Calu3 (cell line): ENCODE data around the gene SEMA4C. TPM values are rescaled to one million over a fixed set of nuclear protein-coding genes. Genes with fewer than 3 reads are reported as not detected.
"Not testable (repeated sequence)": the region's sequence is repeated elsewhere in the genome, so short reads cannot be mapped to it uniquely, and the experiment has no call there.

Experiments
- BruUV-seq: library from RNA; stranded (reverse); fragments of 400-500 nt; replicated peaks from 2 replicates; lab custom pipeline; 2021; lab: Mats Ljungman, UMichigan
- CTCF ChIA-PET: fragments of 300-600 bp; sonication (Branson Sonifier 250); formaldehyde crosslinking; loops from one replicate; lab custom pipeline; 2022; ENCODE audit warnings: antibody characterized with exemption; lab: Charles Lee
- DNase-seq: peaks from one replicate; pipeline ENCODE4 v3.0.0; 2022
- H3K27ac Mint-ChIP-seq: one replicate; pipeline ENCODE4 v1.8.0; 2022; ENCODE audit warnings: mixed read lengths; ENCODE audit not compliant: unreplicated experiment
- H3K27me3 Mint-ChIP-seq: one replicate; pipeline ENCODE4 v1.8.0; 2022; ENCODE audit warnings: mixed read lengths; ENCODE audit not compliant: unreplicated experiment
- H3K36me3 Mint-ChIP-seq: one replicate; pipeline ENCODE4 v1.8.0; 2022; ENCODE audit warnings: mild to moderate bottlenecking, moderate library complexity, mixed read lengths; ENCODE audit not compliant: insufficient read depth, unreplicated experiment
- H3K4me1 Mint-ChIP-seq: one replicate; pipeline ENCODE4 v1.8.0; 2022; ENCODE audit warnings: mild to moderate bottlenecking, low read depth, mixed read lengths; ENCODE audit not compliant: unreplicated experiment
- H3K4me3 Mint-ChIP-seq: one replicate; pipeline ENCODE4 v1.8.0; 2022; ENCODE audit warnings: mild to moderate bottlenecking, low read depth, moderate library complexity, mixed read lengths; ENCODE audit not compliant: unreplicated experiment
- H3K9me3 Mint-ChIP-seq: one replicate; pipeline ENCODE4 v1.8.0; 2022; ENCODE audit warnings: low read depth, mixed read lengths; ENCODE audit not compliant: unreplicated experiment
- intact Hi-C: fragments of 100-400 bp; cut with micrococcal nuclease; formaldehyde crosslinking; loops from one replicate; pipeline ENCODE4 v1.10.0; 2022; ENCODE audit not compliant: unreplicated experiment
- total RNA-seq: library from RNA; stranded (reverse); gene quantifications from 2 replicates; pipeline ENCODE4 v1.2.3, GENCODE V29; 2022
- TF ChIP-seq, protein P1 (sequence below): fragments of 200-600 bp; IDR thresholded peaks from one replicate; pipeline ENCODE4 v1.8.0; 2022; ENCODE audit warnings: antibody characterized with exemption; ENCODE audit not compliant: unreplicated experiment

SEMA4C gene
- total RNA-seq, 1 experiment from 2014 or later, result 25.3 TPM

DNA sequence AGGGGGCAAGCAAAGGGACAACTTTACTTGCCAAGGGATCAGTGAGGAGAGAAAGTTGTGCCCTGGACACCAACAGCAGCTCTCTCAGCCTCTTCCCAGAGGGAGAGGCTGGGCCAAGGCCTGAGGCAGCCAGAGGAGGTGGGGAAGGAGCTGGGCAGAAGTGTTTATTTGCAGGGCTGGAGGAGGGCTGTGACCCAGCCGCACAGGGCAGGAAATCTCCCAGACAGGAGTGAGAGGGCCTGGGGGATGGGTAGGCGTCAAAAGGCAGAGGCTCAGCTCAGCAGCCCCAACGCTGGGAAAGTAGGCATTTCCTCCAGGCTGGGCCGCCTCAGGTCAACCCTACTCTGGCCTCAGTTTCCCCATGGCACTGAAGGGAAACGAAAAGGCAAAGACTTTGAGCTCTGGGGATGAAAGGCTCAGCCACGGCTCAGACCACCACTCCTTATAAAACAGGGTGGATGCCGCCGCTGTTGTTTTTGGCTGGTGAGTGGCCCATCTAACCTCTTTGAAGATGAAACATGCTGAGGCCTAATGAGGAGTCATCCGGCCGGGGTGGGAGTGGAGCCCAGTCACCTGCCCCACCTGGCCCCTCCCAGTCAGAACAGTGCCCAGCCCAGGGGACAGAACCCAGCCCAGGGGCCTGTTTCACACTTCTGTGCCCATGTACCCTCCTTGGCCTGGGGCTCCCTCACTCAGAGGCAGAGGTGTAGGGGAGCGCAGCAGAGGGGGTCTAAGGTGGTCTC is 21.9 kb upstream of the SEMA4C start:
- intact Hi-C loops, result no loop called here
- CTCF ChIA-PET, result interaction anchor here (1.5 to 1.7 kb wide), 2 partner anchors 11 to 34 kb away, joined by 4 to 5 read pairs; partner anchors contain the start of gene ANKRD39
- Mint-ChIP-seq H3K9me3 (no peaks in the 10 kb centered on the region), H3K4me1 (peaks cover 49% of the 10 kb centered on the region), H3K36me3 (no peaks in the 10 kb centered on the region), H3K4me3 (no peak overlapping the region), H3K27ac (no peak overlapping the region), H3K27me3 (no peaks in the 10 kb centered on the region)
- DNase-seq, result no peak
- no TSS peak for BruUV-seq
- TF ChIP-seq, protein P1, sequence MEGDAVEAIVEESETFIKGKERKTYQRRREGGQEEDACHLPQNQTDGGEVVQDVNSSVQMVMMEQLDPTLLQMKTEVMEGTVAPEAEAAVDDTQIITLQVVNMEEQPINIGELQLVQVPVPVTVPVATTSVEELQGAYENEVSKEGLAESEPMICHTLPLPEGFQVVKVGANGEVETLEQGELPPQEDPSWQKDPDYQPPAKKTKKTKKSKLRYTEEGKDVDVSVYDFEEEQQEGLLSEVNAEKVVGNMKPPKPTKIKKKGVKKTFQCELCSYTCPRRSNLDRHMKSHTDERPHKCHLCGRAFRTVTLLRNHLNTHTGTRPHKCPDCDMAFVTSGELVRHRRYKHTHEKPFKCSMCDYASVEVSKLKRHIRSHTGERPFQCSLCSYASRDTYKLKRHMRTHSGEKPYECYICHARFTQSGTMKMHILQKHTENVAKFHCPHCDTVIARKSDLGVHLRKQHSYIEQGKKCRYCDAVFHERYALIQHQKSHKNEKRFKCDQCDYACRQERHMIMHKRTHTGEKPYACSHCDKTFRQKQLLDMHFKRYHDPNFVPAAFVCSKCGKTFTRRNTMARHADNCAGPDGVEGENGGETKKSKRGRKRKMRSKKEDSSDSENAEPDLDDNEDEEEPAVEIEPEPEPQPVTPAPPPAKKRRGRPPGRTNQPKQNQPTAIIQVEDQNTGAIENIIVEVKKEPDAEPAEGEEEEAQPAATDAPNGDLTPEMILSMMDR, result no peak

GRCh38 chr2:96890726-96891385 is 21.0 kb upstream of the SEMA4C start:
- peaks cover 47% of the 10 kb centered on the region for H3K4me1 Mint-ChIP-seq
- H3K27me3 Mint-ChIP-seq, result no peaks in the 10 kb centered on the region
- BruUV-seq, result no TSS peak
- intact Hi-C loops, result no loop called here
- no peak overlapping the region for H3K4me3 Mint-ChIP-seq
- DNase-seq, result no peak
- TF ChIP-seq, protein P1, result no peak
- H3K27ac Mint-ChIP-seq, result no peak overlapping the region
- CTCF ChIA-PET, result interaction anchor here (0.7 to 1.7 kb wide), 4 partner anchors 11 to 141 kb away, joined by 3 to 5 read pairs (median 4); partner anchors contain the start of gene ANKRD39
- no peaks in the 10 kb centered on the region for H3K36me3 Mint-ChIP-seq
- H3K9me3 Mint-ChIP-seq, result no peaks in the 10 kb centered on the region

GRCh38 chr2:96890252-96890651 is 20.4 kb upstream of the SEMA4C start:
- CTCF ChIA-PET, result interaction anchor here (1.7 kb wide), 1 partner anchor 10 kb away, joined by 4 read pairs; no protein-coding TSS in a partner anchor
- no TSS peak for BruUV-seq
- peaks cover 41% of the 10 kb centered on the region for H3K4me1 Mint-ChIP-seq

DNA sequence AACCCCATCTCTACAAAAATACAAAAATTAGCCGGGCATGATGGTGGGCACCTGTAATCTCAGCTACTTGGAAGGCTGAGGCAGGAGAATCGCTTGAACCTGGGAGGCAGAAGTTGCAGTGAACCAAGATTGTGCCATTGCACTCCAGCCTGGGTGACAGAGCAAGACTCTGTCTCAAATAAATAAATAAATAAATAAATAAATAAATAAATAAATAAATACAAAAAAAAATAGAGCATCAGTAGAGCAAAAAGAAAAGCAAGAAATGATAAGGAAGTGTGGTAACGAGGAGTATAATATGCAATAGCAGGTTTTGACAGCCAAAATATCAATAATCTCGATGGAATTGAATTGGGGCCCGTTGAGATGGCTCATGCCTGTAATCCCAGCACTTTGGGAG is 19.6 kb upstream of the SEMA4C start:
- H3K36me3 Mint-ChIP-seq, DNase-seq, H3K27me3 Mint-ChIP-seq, intact Hi-C loops, H3K9me3 Mint-ChIP-seq, H3K27ac Mint-ChIP-seq, H3K4me3 Mint-ChIP-seq, CTCF ChIA-PET, BruUV-seq: not testable (repeated sequence)
- H3K4me1 Mint-ChIP-seq, result peaks cover 41% of the 10 kb centered on the region

More at GRCh38 chr2:96890252-96890651, 20.4 kb upstream of the SEMA4C start:
- no peaks in the 10 kb centered on the region for H3K27me3 Mint-ChIP-seq
- no peak overlapping the region for H3K4me3 Mint-ChIP-seq
- no peaks in the 10 kb centered on the region for H3K9me3 Mint-ChIP-seq
- intact Hi-C loops, result no loop called here
- DNase-seq, result no peak
- H3K27ac Mint-ChIP-seq, result no peak overlapping the region
- TF ChIP-seq, protein P1, result no peak
- no peaks in the 10 kb centered on the region for H3K36me3 Mint-ChIP-seq
